Gastrocnemius medialis (tissue), 4 donors: Measurements from ENCODE around the gene S100A8.

Experiments used
- POLR2A ChIP-seq, 2 donors: fragments of 450-650 bp; IDR thresholded peaks; one replicate each; pipeline ENCODE4 v1.6.1; 2017; ENCODE audit warnings: antibody characterized with exemption in 2 of 2, mild to moderate bottlenecking in 2 of 2, moderate library complexity in 2 of 2
- TF ChIP-seq, protein P1 (sequence below), 5 experiments: fragments of 450-650 bp in 3 of 5; fragments of 200-600 bp in 2 of 5; sonication (generic) in 2 of 5; IDR thresholded peaks in 4 of 5; conservative IDR thresholded peaks in 1 of 5; 1 replicate in 4 of 5; 2 replicates in 1 of 5; pipeline ENCODE4 v1.5.1; 2016 to 2019; ENCODE audit warnings: antibody characterized with exemption in 5 of 5, mild to moderate bottlenecking in 3 of 5, moderate library complexity in 3 of 5

DNA sequence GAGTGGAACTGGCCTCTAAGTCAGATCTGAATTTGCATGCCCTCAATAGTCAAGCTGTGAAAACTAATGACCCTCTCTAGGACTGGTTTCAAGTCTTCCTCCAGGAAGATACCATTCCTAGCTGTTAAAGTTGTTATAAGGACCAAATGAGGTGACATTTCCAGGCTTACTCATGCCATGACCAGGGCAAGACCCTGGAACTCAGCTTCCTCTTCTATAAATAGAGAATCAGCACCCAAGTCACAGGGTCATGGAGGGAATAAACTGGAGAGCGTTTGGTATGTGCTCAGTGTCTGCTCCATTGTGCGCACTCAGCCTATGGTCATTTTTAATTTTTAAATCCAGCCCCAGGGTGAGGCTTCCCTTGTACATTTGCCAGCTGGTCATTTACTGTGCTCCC, 30.7 kb downstream of the S100A8 start:
- TF ChIP-seq, protein P1, sequence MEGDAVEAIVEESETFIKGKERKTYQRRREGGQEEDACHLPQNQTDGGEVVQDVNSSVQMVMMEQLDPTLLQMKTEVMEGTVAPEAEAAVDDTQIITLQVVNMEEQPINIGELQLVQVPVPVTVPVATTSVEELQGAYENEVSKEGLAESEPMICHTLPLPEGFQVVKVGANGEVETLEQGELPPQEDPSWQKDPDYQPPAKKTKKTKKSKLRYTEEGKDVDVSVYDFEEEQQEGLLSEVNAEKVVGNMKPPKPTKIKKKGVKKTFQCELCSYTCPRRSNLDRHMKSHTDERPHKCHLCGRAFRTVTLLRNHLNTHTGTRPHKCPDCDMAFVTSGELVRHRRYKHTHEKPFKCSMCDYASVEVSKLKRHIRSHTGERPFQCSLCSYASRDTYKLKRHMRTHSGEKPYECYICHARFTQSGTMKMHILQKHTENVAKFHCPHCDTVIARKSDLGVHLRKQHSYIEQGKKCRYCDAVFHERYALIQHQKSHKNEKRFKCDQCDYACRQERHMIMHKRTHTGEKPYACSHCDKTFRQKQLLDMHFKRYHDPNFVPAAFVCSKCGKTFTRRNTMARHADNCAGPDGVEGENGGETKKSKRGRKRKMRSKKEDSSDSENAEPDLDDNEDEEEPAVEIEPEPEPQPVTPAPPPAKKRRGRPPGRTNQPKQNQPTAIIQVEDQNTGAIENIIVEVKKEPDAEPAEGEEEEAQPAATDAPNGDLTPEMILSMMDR (IDR thresholded peaks at IDR 0.05 in 4 of 5, conservative IDR thresholded peaks at IDR 0.05 in 1 of 5) = no peak
- no peak for TF ChIP-seq POLR2A (IDR thresholded peaks at IDR 0.05)
